ENCODE data around the gene PPP2R2C.

The PPP2R2C gene

GRCh38 chr4:6426571-6427438 lies 45.6 kb downstream of the PPP2R2C start:
- Histone ChIP-seq H3K9ac (ENCODE audit: low read depth, low read length) (no peak overlapping the region), H3K36me3 (ENCODE audit: insufficient read depth, low read length) (no peaks in the 10 kb centered on the region), H3K27me3 (ENCODE audit: control insufficient read depth, insufficient read depth, low read length) (no peaks in the 10 kb centered on the region), H3K4me2 (ENCODE audit: low read length) (no peak overlapping the region), H3K4me3 (ENCODE audit: low read length) (no peak overlapping the region), H3K9me3 (replicated peaks; ENCODE audit: low read length) (no peaks in the 10 kb centered on the region), H3K4me1 (ENCODE audit: control insufficient read depth, insufficient read depth, low read length) (no peaks in the 10 kb centered on the region)

GRCh38 chr4:6425911-6426310 lies 46.5 kb downstream of the PPP2R2C start:
- Histone ChIP-seq H3K4me2 (ENCODE audit: low read length) (no peak overlapping the region), H3K9ac (ENCODE audit: low read depth, low read length) (no peak overlapping the region), H3K4me3 (ENCODE audit: low read length) (no peak overlapping the region), H3K27me3 (ENCODE audit: control insufficient read depth, insufficient read depth, low read length) (no peaks in the 10 kb centered on the region), H3K9me3 (replicated peaks; ENCODE audit: low read length) (no peaks in the 10 kb centered on the region), H3K4me1 (ENCODE audit: control insufficient read depth, insufficient read depth, low read length) (no peaks in the 10 kb centered on the region), H3K36me3 (ENCODE audit: insufficient read depth, low read length) (no peaks in the 10 kb centered on the region)

GRCh38 chr4:6425336-6425735 lies 47.1 kb downstream of the PPP2R2C start:
- Histone ChIP-seq H3K36me3 (ENCODE audit: insufficient read depth, low read length) (no peaks in the 10 kb centered on the region), H3K4me3 (ENCODE audit: low read length) (no peak overlapping the region), H3K9ac (ENCODE audit: low read depth, low read length) (no peak overlapping the region), H3K27me3 (ENCODE audit: control insufficient read depth, insufficient read depth, low read length) (no peaks in the 10 kb centered on the region), H3K9me3 (replicated peaks; ENCODE audit: low read length) (no peaks in the 10 kb centered on the region), H3K4me1 (ENCODE audit: control insufficient read depth, insufficient read depth, low read length) (no peaks in the 10 kb centered on the region), H3K4me2 (ENCODE audit: low read length) (no peak overlapping the region)

GRCh38 chr4:6424425-6424824 lies 48.0 kb downstream of the PPP2R2C start:
- no peak overlapping the region for H3K4me2 ChIP-seq (ENCODE audit: low read length)
- no peaks in the 10 kb centered on the region for H3K36me3 ChIP-seq (ENCODE audit: insufficient read depth, low read length)
- no peaks in the 10 kb centered on the region for H3K4me1 ChIP-seq (ENCODE audit: control insufficient read depth, insufficient read depth, low read length)
- no peaks in the 10 kb centered on the region for H3K9me3 ChIP-seq (replicated peaks; ENCODE audit: low read length)
- no peak overlapping the region for H3K4me3 ChIP-seq (ENCODE audit: low read length)
- no peak overlapping the region for H3K9ac ChIP-seq (ENCODE audit: low read depth, low read length)
- H3K27me3 ChIP-seq (ENCODE audit: control insufficient read depth, insufficient read depth, low read length), result no peaks in the 10 kb centered on the region

GRCh38 chr4:6423575-6423974 lies 48.8 kb downstream of the PPP2R2C start:
- Histone ChIP-seq H3K4me3 (ENCODE audit: low read length) (no peak overlapping the region), H3K9me3 (replicated peaks; ENCODE audit: low read length) (no peaks in the 10 kb centered on the region), H3K27me3 (ENCODE audit: control insufficient read depth, insufficient read depth, low read length) (no peaks in the 10 kb centered on the region), H3K36me3 (ENCODE audit: insufficient read depth, low read length) (no peaks in the 10 kb centered on the region), H3K9ac (ENCODE audit: low read depth, low read length) (no peak overlapping the region), H3K4me1 (ENCODE audit: control insufficient read depth, insufficient read depth, low read length) (no peaks in the 10 kb centered on the region), H3K4me2 (ENCODE audit: low read length) (no peak overlapping the region)

- H3K9ac ChIP-seq (ENCODE audit: low read depth, low read length), result no peak overlapping the region
- no peak overlapping the region for H3K4me2 ChIP-seq (ENCODE audit: low read length)
- H3K4me3 ChIP-seq (ENCODE audit: low read length), result no peak overlapping the region
- no peaks in the 10 kb centered on the region for H3K27me3 ChIP-seq (ENCODE audit: control insufficient read depth, insufficient read depth, low read length)
- H3K4me1 ChIP-seq (ENCODE audit: control insufficient read depth, insufficient read depth, low read length), result no peaks in the 10 kb centered on the region
- no peaks in the 10 kb centered on the region for H3K36me3 ChIP-seq (ENCODE audit: insufficient read depth, low read length)
- H3K9me3 ChIP-seq (replicated peaks; ENCODE audit: low read length), result no peaks in the 10 kb centered on the region
Observed at GRCh38 chr4:6422866-6423265, 49.5 kb downstream of the PPP2R2C start.

GRCh38 chr4:6422105-6422504 lies 50.3 kb downstream of the PPP2R2C start:
- no peaks in the 10 kb centered on the region for H3K36me3 ChIP-seq (ENCODE audit: insufficient read depth, low read length)
- no peak overlapping the region for H3K4me2 ChIP-seq (ENCODE audit: low read length)
- no peaks in the 10 kb centered on the region for H3K4me1 ChIP-seq (ENCODE audit: control insufficient read depth, insufficient read depth, low read length)
- no peak overlapping the region for H3K4me3 ChIP-seq (ENCODE audit: low read length)
- no peaks in the 10 kb centered on the region for H3K9me3 ChIP-seq (replicated peaks; ENCODE audit: low read length)
- H3K9ac ChIP-seq (ENCODE audit: low read depth, low read length), result no peak overlapping the region
- H3K27me3 ChIP-seq (ENCODE audit: control insufficient read depth, insufficient read depth, low read length), result no peaks in the 10 kb centered on the region

- Histone ChIP-seq H3K4me1 (ENCODE audit: control insufficient read depth, insufficient read depth, low read length) (no peaks in the 10 kb centered on the region), H3K4me2 (ENCODE audit: low read length) (no peak overlapping the region), H3K9me3 (replicated peaks; ENCODE audit: low read length) (no peaks in the 10 kb centered on the region), H3K36me3 (ENCODE audit: insufficient read depth, low read length) (no peaks in the 10 kb centered on the region), H3K9ac (ENCODE audit: low read depth, low read length) (no peak overlapping the region), H3K27me3 (ENCODE audit: control insufficient read depth, insufficient read depth, low read length) (peaks cover 3% of the 10 kb centered on the region), H3K4me3 (ENCODE audit: low read length) (no peak overlapping the region)
Observed at GRCh38 chr4:6421397-6421796, 51.0 kb downstream of the PPP2R2C start.

- peaks cover 3% of the 10 kb centered on the region for H3K27me3 ChIP-seq (ENCODE audit: control insufficient read depth, insufficient read depth, low read length)
- H3K9me3 ChIP-seq (replicated peaks; ENCODE audit: low read length), result no peaks in the 10 kb centered on the region
- H3K4me3 ChIP-seq (ENCODE audit: low read length), result no peak overlapping the region
- H3K9ac ChIP-seq (ENCODE audit: low read depth, low read length), result no peak overlapping the region
- H3K4me2 ChIP-seq (ENCODE audit: low read length), result no peak overlapping the region
- H3K36me3 ChIP-seq (ENCODE audit: insufficient read depth, low read length), result no peaks in the 10 kb centered on the region
- H3K4me1 ChIP-seq (ENCODE audit: control insufficient read depth, insufficient read depth, low read length), result no peaks in the 10 kb centered on the region
Observed at GRCh38 chr4:6420972-6421371, 51.4 kb downstream of the PPP2R2C start.

GRCh38 chr4:6420036-6420435 lies 52.4 kb downstream of the PPP2R2C start:
- H3K4me3 ChIP-seq (ENCODE audit: low read length), result no peak overlapping the region
- peaks cover 3% of the 10 kb centered on the region for H3K27me3 ChIP-seq (ENCODE audit: control insufficient read depth, insufficient read depth, low read length)

GRCh38 chr4:6419452-6420028 lies 52.9 kb downstream of the PPP2R2C start:
- H3K4me3 ChIP-seq (ENCODE audit: low read length), result no peak overlapping the region
- no peaks in the 10 kb centered on the region for H3K36me3 ChIP-seq (ENCODE audit: insufficient read depth, low read length)
- no peak overlapping the region for H3K4me2 ChIP-seq (ENCODE audit: low read length)
- H3K4me1 ChIP-seq (ENCODE audit: control insufficient read depth, insufficient read depth, low read length), result no peaks in the 10 kb centered on the region
- peaks cover 3% of the 10 kb centered on the region for H3K27me3 ChIP-seq (ENCODE audit: control insufficient read depth, insufficient read depth, low read length)
- no peaks in the 10 kb centered on the region for H3K9me3 ChIP-seq (replicated peaks; ENCODE audit: low read length)
- H3K9ac ChIP-seq (ENCODE audit: low read depth, low read length), result no peak overlapping the region

More at GRCh38 chr4:6420036-6420435, 52.4 kb downstream of the PPP2R2C start:
- Histone ChIP-seq H3K4me2 (ENCODE audit: low read length) (no peak overlapping the region), H3K4me1 (ENCODE audit: control insufficient read depth, insufficient read depth, low read length) (no peaks in the 10 kb centered on the region), H3K36me3 (ENCODE audit: insufficient read depth, low read length) (no peaks in the 10 kb centered on the region), H3K9ac (ENCODE audit: low read depth, low read length) (no peak overlapping the region), H3K9me3 (replicated peaks; ENCODE audit: low read length) (no peaks in the 10 kb centered on the region)

Measured in skeletal muscle satellite cell (primary cell).